ENCODE results near the gene GPC5. TPM values are rescaled to one million over a fixed set of nuclear protein-coding genes. Genes with fewer than 3 reads are reported as not detected.
"Not testable (repeated sequence)": the region's sequence is repeated elsewhere in the genome, so short reads cannot be mapped to it uniquely, and the experiment has no call there.

The GPC5 gene
- total RNA-seq, 1 donor from 2014 or later: 0.17 TPM

DNA sequence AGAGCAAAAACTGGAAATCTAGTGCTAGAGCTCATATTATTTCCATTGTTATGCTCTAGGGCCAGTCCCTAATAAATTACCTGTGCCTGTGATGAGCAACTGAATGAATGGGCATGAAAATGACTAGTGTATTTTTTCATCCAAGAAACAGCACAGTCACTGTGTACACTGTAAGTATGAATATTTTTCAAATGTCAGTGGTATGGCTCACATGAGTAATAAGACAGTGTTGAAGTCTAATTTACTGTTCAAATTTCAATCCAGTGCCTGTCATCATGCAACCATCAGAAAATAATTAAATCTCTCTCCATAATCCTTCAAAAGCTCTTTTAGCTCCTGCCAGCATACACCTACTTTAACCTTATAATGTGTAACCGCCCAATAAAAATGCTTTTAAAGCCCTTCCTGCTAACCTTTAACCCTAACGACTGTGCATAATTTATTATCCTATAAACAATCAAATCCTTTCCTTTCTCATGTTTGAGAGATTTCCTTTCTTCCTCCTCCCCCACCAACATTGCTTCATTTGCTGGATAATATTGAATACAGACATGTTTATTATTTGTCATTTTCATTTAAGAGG, 378.3 kb downstream of the GPC5 start:
- TF ChIP-seq, protein P1, sequence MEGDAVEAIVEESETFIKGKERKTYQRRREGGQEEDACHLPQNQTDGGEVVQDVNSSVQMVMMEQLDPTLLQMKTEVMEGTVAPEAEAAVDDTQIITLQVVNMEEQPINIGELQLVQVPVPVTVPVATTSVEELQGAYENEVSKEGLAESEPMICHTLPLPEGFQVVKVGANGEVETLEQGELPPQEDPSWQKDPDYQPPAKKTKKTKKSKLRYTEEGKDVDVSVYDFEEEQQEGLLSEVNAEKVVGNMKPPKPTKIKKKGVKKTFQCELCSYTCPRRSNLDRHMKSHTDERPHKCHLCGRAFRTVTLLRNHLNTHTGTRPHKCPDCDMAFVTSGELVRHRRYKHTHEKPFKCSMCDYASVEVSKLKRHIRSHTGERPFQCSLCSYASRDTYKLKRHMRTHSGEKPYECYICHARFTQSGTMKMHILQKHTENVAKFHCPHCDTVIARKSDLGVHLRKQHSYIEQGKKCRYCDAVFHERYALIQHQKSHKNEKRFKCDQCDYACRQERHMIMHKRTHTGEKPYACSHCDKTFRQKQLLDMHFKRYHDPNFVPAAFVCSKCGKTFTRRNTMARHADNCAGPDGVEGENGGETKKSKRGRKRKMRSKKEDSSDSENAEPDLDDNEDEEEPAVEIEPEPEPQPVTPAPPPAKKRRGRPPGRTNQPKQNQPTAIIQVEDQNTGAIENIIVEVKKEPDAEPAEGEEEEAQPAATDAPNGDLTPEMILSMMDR (IDR thresholded peaks at IDR 0.05; ENCODE audit: insufficient read depth, low read length, poor library complexity, severe bottlenecking): no peak
- Histone ChIP-seq H3K4me3 (ENCODE audit: low read depth, low read length) (no peak overlapping the region), H3K27me3 (ENCODE audit: control insufficient read depth, insufficient read depth, low read length) (no peaks in the 10 kb centered on the region), H3K36me3 (ENCODE audit: control insufficient read depth, insufficient read depth, low read length) (no peaks in the 10 kb centered on the region)
- DNase-seq (ENCODE audit: low read depth): no peak

DNA sequence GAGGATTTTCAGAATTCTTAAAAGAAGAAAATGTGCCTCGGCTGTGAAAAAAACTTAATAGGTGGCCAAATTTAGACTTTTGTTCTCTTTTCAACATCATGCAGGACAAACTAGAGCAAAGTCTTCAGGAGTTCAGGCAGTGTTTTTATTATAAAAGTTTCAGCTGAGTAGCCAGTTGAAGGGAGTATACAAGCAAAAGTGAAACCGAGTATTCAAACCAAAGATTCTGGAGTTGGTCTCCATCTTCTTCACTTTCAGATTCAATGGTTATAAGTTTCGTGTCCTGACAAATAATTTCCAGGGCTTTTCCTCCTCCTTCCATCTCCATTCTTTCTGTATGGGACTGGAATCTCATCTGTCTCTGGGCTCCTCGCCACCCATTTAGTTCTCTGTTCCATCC, 379.7 kb downstream of the GPC5 start:
- TF ChIP-seq, protein P1 (IDR thresholded peaks at IDR 0.05; ENCODE audit: insufficient read depth, low read length, poor library complexity, severe bottlenecking): no peak

DNA sequence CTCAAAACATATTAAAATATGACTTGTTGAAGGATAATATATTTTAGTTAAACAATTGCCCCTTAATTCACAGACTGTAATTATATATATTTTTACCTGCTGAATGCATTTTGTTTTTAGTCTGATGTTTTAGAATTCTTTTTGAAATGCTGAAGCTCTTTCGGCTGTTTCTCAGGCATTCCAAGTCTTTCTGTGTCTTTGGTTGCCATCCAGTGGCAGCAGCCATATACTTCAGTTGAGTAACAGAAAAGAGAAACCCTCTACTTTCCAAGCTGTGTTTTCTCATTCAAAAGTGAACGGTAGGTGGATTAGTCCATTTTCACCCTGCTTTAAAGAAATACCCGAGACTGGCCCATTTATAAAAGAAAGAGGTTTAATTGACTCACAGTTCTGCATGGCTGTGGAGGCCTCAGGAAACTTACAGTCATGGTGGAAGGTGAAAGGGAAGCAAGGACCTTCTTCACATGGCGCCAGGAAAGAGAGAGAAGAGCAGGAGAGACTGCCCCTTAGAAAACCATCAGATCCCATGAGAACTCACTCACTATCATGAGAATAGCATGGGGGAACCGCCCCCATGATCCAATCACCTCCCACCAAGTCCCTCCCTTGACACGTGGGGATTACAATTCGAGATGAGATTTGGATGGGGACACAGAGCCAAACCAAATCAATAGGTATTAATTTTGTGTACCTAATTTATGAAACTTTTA, 383.7 kb downstream of the GPC5 start:
- TF ChIP-seq, protein P1 (IDR thresholded peaks at IDR 0.05; ENCODE audit: insufficient read depth, low read length, poor library complexity, severe bottlenecking): peak; percentile 42
- H3K36me3 ChIP-seq (ENCODE audit: control insufficient read depth, insufficient read depth, low read length); DNase-seq (ENCODE audit: low read depth); H3K4me3 ChIP-seq (ENCODE audit: low read depth, low read length); H3K27me3 ChIP-seq (ENCODE audit: control insufficient read depth, insufficient read depth, low read length): not testable (repeated sequence)

More for the DNA sequence above, 379.7 kb downstream of the GPC5 start:
- DNase-seq (ENCODE audit: low read depth): no peak
- no peak overlapping the region for H3K4me3 ChIP-seq (ENCODE audit: low read depth, low read length)
- H3K36me3 ChIP-seq (ENCODE audit: control insufficient read depth, insufficient read depth, low read length): no peaks in the 10 kb centered on the region
- no peaks in the 10 kb centered on the region for H3K27me3 ChIP-seq (ENCODE audit: control insufficient read depth, insufficient read depth, low read length)

DNA sequence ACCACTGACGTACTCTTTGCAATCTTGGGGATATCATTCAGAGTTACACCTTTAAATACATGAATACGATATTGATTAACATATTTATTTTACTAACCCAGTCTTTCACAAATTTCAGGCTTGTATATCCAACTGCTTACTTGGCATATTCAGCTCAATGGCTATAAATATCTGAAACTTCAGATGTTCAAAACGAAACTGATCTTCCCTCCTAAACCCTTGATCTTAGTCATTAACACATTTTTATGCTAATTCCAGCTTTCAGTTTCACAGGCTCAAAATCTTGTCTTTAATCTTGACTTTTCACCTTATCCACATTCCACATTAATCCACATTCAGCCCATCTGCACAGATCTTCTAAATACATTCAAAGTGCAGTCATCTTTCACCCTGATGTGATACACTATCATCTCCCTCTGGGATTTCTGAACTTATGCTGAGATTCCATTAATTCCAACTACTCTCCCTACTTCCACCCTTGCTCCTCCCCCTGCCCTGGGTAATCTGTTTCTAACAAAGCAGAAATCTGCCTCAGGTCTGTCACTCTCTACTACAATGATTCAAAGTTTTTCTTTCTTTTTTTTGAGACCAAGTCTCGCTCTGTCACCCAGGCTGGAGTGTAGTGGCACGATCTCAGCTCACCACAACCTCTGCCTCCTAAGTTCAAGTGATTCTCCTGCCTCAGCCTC, 387.2 kb downstream of the GPC5 start:
- TF ChIP-seq, protein P1 (IDR thresholded peaks at IDR 0.05; ENCODE audit: insufficient read depth, low read length, poor library complexity, severe bottlenecking): no peak
- no peak for DNase-seq (ENCODE audit: low read depth)
- H3K4me3 ChIP-seq (ENCODE audit: low read depth, low read length): no peak overlapping the region
- H3K36me3 ChIP-seq (ENCODE audit: control insufficient read depth, insufficient read depth, low read length): no peaks in the 10 kb centered on the region
- H3K27me3 ChIP-seq (ENCODE audit: control insufficient read depth, insufficient read depth, low read length): no peaks in the 10 kb centered on the region

DNA sequence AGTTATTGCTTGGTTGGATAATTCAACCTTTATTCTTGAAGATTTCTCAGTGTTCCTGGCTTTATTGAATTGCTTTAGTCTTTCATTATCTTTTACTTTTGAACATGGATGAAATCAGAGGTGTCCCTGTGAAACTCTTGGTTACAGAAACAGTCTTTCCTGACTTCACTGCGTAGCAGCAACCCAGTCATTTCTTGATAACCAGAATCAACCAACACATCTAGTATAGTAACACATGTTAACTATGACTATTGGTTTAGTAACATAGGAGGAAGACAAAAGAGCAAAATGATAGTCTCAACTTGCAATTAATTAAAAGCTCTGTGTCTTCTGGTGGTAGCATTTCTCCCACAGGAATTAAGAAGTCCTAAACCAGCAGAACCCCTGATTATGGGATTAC, 393.6 kb downstream of the GPC5 start:
- DNase-seq (ENCODE audit: low read depth): no peak
- H3K4me3 ChIP-seq (ENCODE audit: low read depth, low read length): no peak overlapping the region
- no peaks in the 10 kb centered on the region for H3K27me3 ChIP-seq (ENCODE audit: control insufficient read depth, insufficient read depth, low read length)
- TF ChIP-seq, protein P1 (IDR thresholded peaks at IDR 0.05; ENCODE audit: insufficient read depth, low read length, poor library complexity, severe bottlenecking): no peak
- no peaks in the 10 kb centered on the region for H3K36me3 ChIP-seq (ENCODE audit: control insufficient read depth, insufficient read depth, low read length)
